Neural cell (in vitro differentiated cells): ENCODE results near the gene RHEX. TPM values are rescaled to one million over a fixed set of nuclear protein-coding genes. Genes with fewer than 3 reads are reported as not detected.

ENCODE experiments used
- H2AFZ ChIP-seq: fragments of 200-600, 300-800 bp; sonication (generic), shearing (Covaris generic); 2 replicates; pipeline ENCODE4 v1.6.0; 2014; ENCODE audit warnings: low read depth, mild to moderate bottlenecking, antibody characterized with exemption, low read length, moderate library complexity
- H3F3A ChIP-seq: fragments of 200-600 bp; shearing (Covaris generic); 2 replicates; pipeline ENCODE4 v1.6.1; 2016; ENCODE audit warnings: mild to moderate bottlenecking, moderate library complexity, mixed read lengths, antibody characterized with exemption, low read length; ENCODE audit not compliant: insufficient read depth, poor library complexity, severe bottlenecking
- H3K27ac ChIP-seq: fragments of 200-600, 300-800 bp; sonication (generic), shearing (Covaris generic); 2 replicates; pipeline ENCODE4 v1.5.1; 2014; ENCODE audit warnings: mild to moderate bottlenecking, low read length, moderate library complexity
- H3K27me3 ChIP-seq: fragments of 300-800, 200-600 bp; sonication (generic), shearing (Covaris generic); 2 replicates; pipeline ENCODE4 v1.6.0; 2014; ENCODE audit warnings: mild to moderate bottlenecking, low read depth, low read length, moderate library complexity; ENCODE audit not compliant: insufficient read depth
- H3K36me3 ChIP-seq: fragments of 300-800, 200-600 bp; sonication (generic), shearing (Covaris generic); 2 replicates; pipeline ENCODE4 v1.5.1; 2014; ENCODE audit warnings: mild to moderate bottlenecking, antibody characterized with exemption, low read length, moderate library complexity; ENCODE audit not compliant: insufficient read depth
- H3K4me2 ChIP-seq: fragments of 300-800, 200-600 bp; sonication (generic), shearing (Covaris generic); 2 replicates; pipeline ENCODE4 v1.6.0; 2014; ENCODE audit warnings: mild to moderate bottlenecking, low read length
- H3K4me3 ChIP-seq: fragments of 300-800, 200-600 bp; sonication (generic), shearing (Covaris generic); 2 replicates; pipeline ENCODE4 v1.5.1; 2014; ENCODE audit warnings: mild to moderate bottlenecking, low read length, moderate library complexity
- H3K79me2 ChIP-seq: fragments of 200-600 bp; shearing (Covaris generic); replicated peaks from 2 replicates; pipeline ENCODE4 v1.6.0; 2014; ENCODE audit warnings: mild to moderate bottlenecking, low read length, moderate library complexity; ENCODE audit not compliant: insufficient read depth
- H3K9ac ChIP-seq: fragments of 300-800, 200-600 bp; sonication (generic), shearing (Covaris generic); 2 replicates; pipeline ENCODE4 v1.6.1; 2016; ENCODE audit warnings: mild to moderate bottlenecking, low read length, mixed read lengths
- H3K9me2 ChIP-seq: fragments of 200-600 bp; shearing (Covaris generic); 2 replicates; pipeline ENCODE4 v1.6.1; 2016; ENCODE audit warnings: mild to moderate bottlenecking, low read length, mixed read lengths; ENCODE audit not compliant: insufficient read depth
- H3K9me3 ChIP-seq: fragments of 200-600, 300-800 bp; sonication (generic), shearing (Covaris generic); 2 replicates; pipeline ENCODE4 v1.6.1; 2016; ENCODE audit warnings: mild to moderate bottlenecking, mixed run types, low read length, moderate library complexity, mixed read lengths
- H4K20me1 ChIP-seq: fragments of 200-600 bp; shearing (Covaris generic); 2 replicates; pipeline ENCODE4 v1.6.1; 2016; ENCODE audit warnings: mild to moderate bottlenecking, mixed run types; ENCODE audit not compliant: insufficient read depth
- CTCF ChIP-seq: fragments of 450-650 bp; IDR thresholded peaks from 2 replicates; pipeline ENCODE4 v1.5.1; 2014; ENCODE audit warnings: antibody characterized with exemption, mild to moderate bottlenecking, moderate library complexity; ENCODE audit not compliant: poor library complexity, severe bottlenecking
- EP300 ChIP-seq: fragments of 450-650 bp; conservative IDR thresholded peaks from 2 replicates; pipeline ENCODE4 v1.6.1; 2014; ENCODE audit warnings: antibody characterized with exemption, mild to moderate bottlenecking, moderate library complexity; ENCODE audit not compliant: poor library complexity, severe bottlenecking
- EZH2 ChIP-seq: fragments of 200-600, 300-800 bp; shearing (Covaris generic), sonication (generic); IDR thresholded peaks from 2 replicates; pipeline ENCODE4 v1.6.1; 2014; ENCODE audit warnings: antibody characterized with exemption, low read length, borderline replicate concordance, mild to moderate bottlenecking; ENCODE audit not compliant: insufficient read depth, poor library complexity, severe bottlenecking
- MXI1 ChIP-seq: fragments of 450-650 bp; conservative IDR thresholded peaks from 2 replicates; pipeline ENCODE4 v1.6.1; 2014; ENCODE audit warnings: antibody characterized with exemption, mild to moderate bottlenecking; ENCODE audit not compliant: poor library complexity, severe bottlenecking
- POLR2AphosphoS5 ChIP-seq: IDR thresholded peaks from 2 replicates; pipeline ENCODE4 v1.6.1; 2012
- RAD21 ChIP-seq: fragments of 450-650 bp; conservative IDR thresholded peaks from 2 replicates; pipeline ENCODE4 v1.6.1; 2014; ENCODE audit warnings: antibody characterized with exemption, mild to moderate bottlenecking, moderate library complexity
- REST ChIP-seq: IDR thresholded peaks from 2 replicates; pipeline ENCODE4 v1.6.1; 2012; ENCODE audit warnings: borderline replicate concordance
- SMC3 ChIP-seq: fragments of 450-650 bp; conservative IDR thresholded peaks from 2 replicates; pipeline ENCODE4 v1.6.1; 2014; ENCODE audit warnings: antibody characterized with exemption, mild to moderate bottlenecking, moderate library complexity; ENCODE audit not compliant: poor library complexity
- TAF1 ChIP-seq: IDR thresholded peaks from 2 replicates; pipeline ENCODE4 v1.6.1; 2012; ENCODE audit warnings: low read depth
- polyA plus RNA-seq: library from polyadenylated mRNA; depleted of rRNA; stranded (reverse); fragments of >200 nt; gene quantifications from 2 replicates; pipeline ENCODE4 v1.2.3, GENCODE V29; 2014

Gene RHEX
- polyA plus RNA-seq, 1 donor from 2014 or later, result not detected

- Histone ChIP-seq H3K27ac (no peak overlapping the region), H3K9me3 (no peaks in the 10 kb centered on the region), H2AFZ (no peak overlapping the region), H3K27me3 (no peaks in the 10 kb centered on the region), H3K36me3 (no peaks in the 10 kb centered on the region), H3K9me2 (no peaks in the 10 kb centered on the region), H3K79me2 (no peaks in the 10 kb centered on the region), H3F3A (no peaks in the 10 kb centered on the region), H3K4me3 (no peak overlapping the region), H4K20me1 (no peaks in the 10 kb centered on the region), H3K9ac (no peak overlapping the region), H3K4me2 (no peak overlapping the region)
- no peak for TF ChIP-seq POLR2AphosphoS5
- no peak for TF ChIP-seq REST
- no peak for TF ChIP-seq CTCF
- TF ChIP-seq MXI1, result no peak
- TF ChIP-seq TAF1, result no peak
- no peak for TF ChIP-seq SMC3
- TF ChIP-seq EZH2, result no peak
- no peak for TF ChIP-seq EP300
- no peak for TF ChIP-seq RAD21
Observed at GRCh38 chr1:206081856-206082255, 28.9 kb downstream of the RHEX start.

GRCh38 chr1:206082831-206083695 is 30.1 kb downstream of the RHEX start:
- no peak overlapping the region for H3K4me3 ChIP-seq
- H3K9me3 ChIP-seq, result no peaks in the 10 kb centered on the region
- H3K36me3 ChIP-seq, result no peaks in the 10 kb centered on the region
- no peaks in the 10 kb centered on the region for H3F3A ChIP-seq
- no peak overlapping the region for H2AFZ ChIP-seq
- no peaks in the 10 kb centered on the region for H3K79me2 ChIP-seq
- H3K27me3 ChIP-seq, result no peaks in the 10 kb centered on the region
- no peaks in the 10 kb centered on the region for H3K9me2 ChIP-seq
- no peaks in the 10 kb centered on the region for H4K20me1 ChIP-seq
- H3K9ac ChIP-seq, result no peak overlapping the region
- no peak overlapping the region for H3K27ac ChIP-seq
- TF ChIP-seq POLR2AphosphoS5 (no peak), EZH2 (no peak), EP300 (no peak), RAD21 (no peak), SMC3 (no peak), CTCF (no peak), MXI1 (no peak), REST (no peak), TAF1 (no peak)
- H3K4me2 ChIP-seq, result no peak overlapping the region
